ENCODE data around the gene KHK.
A peak's percentile ranks its signal among the peaks of the same experiment; 100 is the strongest.
"Not testable (repeated sequence)": the region's sequence is repeated elsewhere in the genome, so short reads cannot be mapped to it uniquely, and the experiment has no call there.

KHK gene

GRCh38 chr2:27060323-27060722, 26.2 kb upstream of the KHK start:
- no peak for DNase-seq

- DNase-seq = no peak
Observed at GRCh38 chr2:27065128-27065527, 21.4 kb upstream of the KHK start.

GRCh38 chr2:27067385-27067784, 19.2 kb upstream of the KHK start:
- DNase-seq = no peak

GRCh38 chr2:27069436-27069835, 17.1 kb upstream of the KHK start:
- no peak for DNase-seq

- DNase-seq = no peak
Observed at GRCh38 chr2:27069961-27070618, 16.5 kb upstream of the KHK start.

- no peak for DNase-seq
Observed at GRCh38 chr2:27070653-27071276, 15.8 kb upstream of the KHK start.

- DNase-seq = peak; percentile 94
Observed at GRCh38 chr2:27071277-27071989, 15.1 kb upstream of the KHK start, which contains the start of gene OST4. OST4 (minus strand) TSS chr2:27071654.

GRCh38 chr2:27071990-27072830, 14.4 kb upstream of the KHK start:
- no peak for DNase-seq

GRCh38 chr2:27072920-27073319, 13.7 kb upstream of the KHK start:
- no peak for DNase-seq

- no peak for DNase-seq
Observed at GRCh38 chr2:27073782-27074181, 12.8 kb upstream of the KHK start.

- no peak for DNase-seq
Observed at GRCh38 chr2:27074738-27075565, 11.6 kb upstream of the KHK start.

- not testable (repeated sequence) for DNase-seq
Observed at GRCh38 chr2:27075566-27075871, 11.1 kb upstream of the KHK start.

- DNase-seq = no peak
Observed at GRCh38 chr2:27076323-27076722, 10.2 kb upstream of the KHK start.

GRCh38 chr2:27077231-27077630, 9.3 kb upstream of the KHK start:
- DNase-seq = no peak

GRCh38 chr2:27078267-27079194, 8.0 kb upstream of the KHK start, which contains the start of gene EMILIN1:
EMILIN1 (plus strand) TSS chr2:27078615; CDS start chr2:27079066, 451 bp downstream.
- no peak for DNase-seq

- no peak for DNase-seq
Observed at GRCh38 chr2:27079233-27080139, 7.1 kb upstream of the KHK start.

GRCh38 chr2:27080140-27080469, 6.5 kb upstream of the KHK start:
- DNase-seq = no peak

GRCh38 chr2:27080603-27080936, 6.0 kb upstream of the KHK start:
- DNase-seq = no peak

GRCh38 chr2:27081984-27082772, 4.4 kb upstream of the KHK start:
- DNase-seq = no peak

Measured in activated CD4-positive, CD25-positive, alpha-beta regulatory T cell treated with anti-CD3 and anti-CD28 coated beads, Interleukin-2, amount 50 U/mL, for 72 hours (primary cell).